ENCODE data around the gene EIF1AY.

EIF1AY gene

GRCh38 chrY:20575531-20576121 lies at the start of gene EIF1AY:
EIF1AY (plus strand) TSS chrY:20575776; CDS start chrY:20575872, 96 bp downstream.
- TF ChIP-seq CTCF (IDR thresholded peaks at IDR 0.05): no peak
- peak within 1 kb of the TSS; percentile 83 for H3K4me3 ChIP-seq (ENCODE audit: low read depth, low read length)
- no peaks in the 10 kb centered on the region for H3K36me3 ChIP-seq (ENCODE audit: control insufficient read depth, insufficient read depth, low read length)
- H3K27ac ChIP-seq: peak within 1 kb of the TSS; percentile 56
- no peak within 1 kb of the TSS for H3K9ac ChIP-seq
- no peaks in the 10 kb centered on the region for H3K27me3 ChIP-seq (ENCODE audit: control insufficient read depth, insufficient read depth, low read length)
- H3K9me3 ChIP-seq (ENCODE audit: control insufficient read depth, low read length): no peaks in the 10 kb centered on the region
- no peaks in the 10 kb centered on the region for H3K4me1 ChIP-seq
- H3K4me2 ChIP-seq (ENCODE audit: low read length): peak within 1 kb of the TSS; percentile 60
- H2AFZ ChIP-seq: no peak within 1 kb of the TSS
- no peaks in the 10 kb centered on the region for H3K79me2 ChIP-seq

- no peak for TF ChIP-seq CTCF (IDR thresholded peaks at IDR 0.05)
- Histone ChIP-seq H3K9ac (no peak overlapping the region), H3K4me3 (ENCODE audit: low read depth, low read length) (no peak overlapping the region), H3K79me2 (no peaks in the 10 kb centered on the region), H3K4me2 (ENCODE audit: low read length) (no peak overlapping the region), H3K4me1 (no peaks in the 10 kb centered on the region), H3K36me3 (ENCODE audit: control insufficient read depth, insufficient read depth, low read length) (no peaks in the 10 kb centered on the region), H3K27me3 (ENCODE audit: control insufficient read depth, insufficient read depth, low read length) (no peaks in the 10 kb centered on the region), H3K27ac (no peak overlapping the region), H2AFZ (no peak overlapping the region), H3K9me3 (ENCODE audit: control insufficient read depth, low read length) (no peaks in the 10 kb centered on the region)
These were observed 47.1 kb upstream of the EIF1AY start for GRCh38 chrY:20528435-20528834.

GRCh38 chrY:20538186-20538585 lies 37.4 kb upstream of the EIF1AY start:
- Histone ChIP-seq H3K9ac (no peak overlapping the region), H3K4me2 (ENCODE audit: low read length) (no peak overlapping the region), H2AFZ (no peak overlapping the region), H3K79me2 (no peaks in the 10 kb centered on the region), H3K36me3 (ENCODE audit: control insufficient read depth, insufficient read depth, low read length) (no peaks in the 10 kb centered on the region), H3K27me3 (ENCODE audit: control insufficient read depth, insufficient read depth, low read length) (no peaks in the 10 kb centered on the region), H3K27ac (no peak overlapping the region), H3K9me3 (ENCODE audit: control insufficient read depth, low read length) (no peaks in the 10 kb centered on the region), H3K4me3 (ENCODE audit: low read depth, low read length) (no peak overlapping the region), H3K4me1 (no peaks in the 10 kb centered on the region)
- TF ChIP-seq CTCF (IDR thresholded peaks at IDR 0.05): no peak

GRCh38 chrY:20538933-20539332 lies 36.6 kb upstream of the EIF1AY start:
- H3K27ac ChIP-seq: no peak overlapping the region
- H3K79me2 ChIP-seq: no peaks in the 10 kb centered on the region
- H3K27me3 ChIP-seq (ENCODE audit: control insufficient read depth, insufficient read depth, low read length): no peaks in the 10 kb centered on the region
- H3K4me3 ChIP-seq (ENCODE audit: low read depth, low read length): no peak overlapping the region
- no peak overlapping the region for H2AFZ ChIP-seq
- H3K9ac ChIP-seq: no peak overlapping the region
- H3K9me3 ChIP-seq (ENCODE audit: control insufficient read depth, low read length): no peaks in the 10 kb centered on the region
- no peak for TF ChIP-seq CTCF (IDR thresholded peaks at IDR 0.05)
- no peaks in the 10 kb centered on the region for H3K36me3 ChIP-seq (ENCODE audit: control insufficient read depth, insufficient read depth, low read length)
- H3K4me2 ChIP-seq (ENCODE audit: low read length): no peak overlapping the region
- no peaks in the 10 kb centered on the region for H3K4me1 ChIP-seq

- no peak for TF ChIP-seq CTCF (IDR thresholded peaks at IDR 0.05)
- H3K27me3 ChIP-seq (ENCODE audit: control insufficient read depth, insufficient read depth, low read length): no peaks in the 10 kb centered on the region
- no peak overlapping the region for H2AFZ ChIP-seq
- H3K9me3 ChIP-seq (ENCODE audit: control insufficient read depth, low read length): no peaks in the 10 kb centered on the region
- H3K27ac ChIP-seq: no peak overlapping the region
- H3K4me2 ChIP-seq (ENCODE audit: low read length): no peak overlapping the region
- H3K4me3 ChIP-seq (ENCODE audit: low read depth, low read length): no peak overlapping the region
- no peaks in the 10 kb centered on the region for H3K79me2 ChIP-seq
- H3K9ac ChIP-seq: no peak overlapping the region
- no peaks in the 10 kb centered on the region for H3K4me1 ChIP-seq
- H3K36me3 ChIP-seq (ENCODE audit: control insufficient read depth, insufficient read depth, low read length): no peaks in the 10 kb centered on the region
These were observed 31.1 kb upstream of the EIF1AY start for GRCh38 chrY:20544451-20544960.

Measured in parathyroid adenoma (tissue), 2 donors.